Heart right ventricle (tissue), 16 donors: ENCODE measurements around the gene TIGD2. TPM values are rescaled to one million over a fixed set of nuclear protein-coding genes. Genes with fewer than 3 reads are reported as not detected.

Experiments used
- ATAC-seq, 8 donors: fragments of 200-7000 bp; cut with Tn5 transposase; one replicate each; pipeline ENCODE4 v1.9.1; 2020; ENCODE audit warnings: mild to moderate bottlenecking in 8 of 8, moderate library complexity in 8 of 8, moderate number of reproducible peaks in 1 of 8
- DNase-seq, 2 donors: peaks; one replicate each; pipeline ENCODE4 v3.0.0-alpha.2; 2020
- H3K27ac ChIP-seq, 10 donors: fragments of 200-600 bp; sonication (generic) in 2 of 10; one replicate each; pipeline versions ENCODE4 v1.5.0 to v1.8.0; 2020 to 2022; ENCODE audit warnings: mild to moderate bottlenecking in 3 of 10
- H3K27me3 ChIP-seq, 7 donors: fragments of 200-600 bp; one replicate each; pipeline ENCODE4 v1.8.0; 2021 to 2022; ENCODE audit warnings: mild to moderate bottlenecking in 2 of 7
- H3K36me3 ChIP-seq, 9 donors: fragments of 200-600 bp; sonication (generic) in 1 of 9; one replicate each; pipeline versions ENCODE4 v1.5.0 to v1.8.0; 2020 to 2022; ENCODE audit warnings: mild to moderate bottlenecking in 2 of 9
- H3K4me1 ChIP-seq, 9 donors: fragments of 200-600 bp; sonication (generic) in 1 of 9; one replicate each; pipeline versions ENCODE4 v1.5.0 to v1.8.0; 2020 to 2022; ENCODE audit warnings: mild to moderate bottlenecking in 4 of 9
- H3K4me3 ChIP-seq, 10 donors: fragments of 200-600 bp; sonication (generic) in 2 of 10; one replicate each; pipeline versions ENCODE4 v1.5.0 to v1.8.0; 2020 to 2022; ENCODE audit warnings: mild to moderate bottlenecking in 7 of 10, moderate library complexity in 2 of 10
- H3K9me3 ChIP-seq, 11 donors: fragments of 200-600 bp in 10 of 11; sonication (generic) in 2 of 11; one replicate each; pipeline versions ENCODE4 v1.5.0 to v1.8.0; 2013 to 2022; ENCODE audit warnings: mild to moderate bottlenecking in 2 of 11, control low read depth in 1 of 11, moderate library complexity in 1 of 11
- WGBS, 2 donors: extraction: QIAGEN DNeasy Blood & Tissue Kit; methylation state at CpG; one replicate each; pipeline ENCODE4 v1.1.7; 2013; ENCODE audit warnings: inconsistent platforms in 1 of 2; 5-methylcytosine and 5-hydroxymethylcytosine counted together
- intact Hi-C, 10 donors: fragments of 100-400 bp; cut with DNase I; formaldehyde crosslinking; loops; one replicate each; pipeline versions ENCODE4 v1.11.1 to v1.14.2; 2022
- polyA plus RNA-seq, 2 donors: library from polyadenylated mRNA; stranded (reverse); fragments of 200-250 nt; gene quantifications; one replicate each; pipeline ENCODE4 v1.2.3, GENCODE V29; 2013
- total RNA-seq, 10 donors: library from RNA; stranded (reverse); fragmentation: NEBNext Ultra II Directional in 3 of 10; extraction: Animal tissue kit (Norgen Biotek cat#: 25700) in 3 of 10; gene quantifications; one replicate each; pipeline versions ENCODE4 v1.2.1 to v1.2.4, GENCODE V29; 2021 to 2023
- TF ChIP-seq, protein P1 (sequence below), 9 donors: fragments of 200-600 bp; sonication (generic) in 2 of 9; IDR thresholded peaks; one replicate each; pipeline versions ENCODE4 v1.5.0 to v1.8.0; 2021 to 2022; ENCODE audit warnings: antibody characterized with exemption in 9 of 9, mild to moderate bottlenecking in 5 of 9, moderate library complexity in 1 of 9
- donor health status: Arrhythmogenic right ventricular cardiomyopathy.
- donor health status: ischemic (EF 13 %, LVEDD 7.1; RV severe dilation, severe dysfunction).
- donor health status: healthy with polysubstance abuse.
- donor health status: DM: no; HTN: yes; CAD: no.
- donor health status: DM: no; HTN: no; CAD: no.
- donor health status: ischemic (EF 25% LVEDD 6.9; RV normal size, moderate dysfunction).
- donor health status: ischemic (EF 25% LVEDD 5.7; RV mildly dilated, moderate dysfunction).
- donor health status: healthy.
- donor health status: DM: yes; HTN: yes; CAD: no.
- donor health status: Ischemic cardiomyopathy.
- donor health status: ischemic (EF 35%, LVEDD 5.7; RV mildly dilated, moderate dysfunction).
- donor health status: nonischemic (EF 11% LVEDD 7.7; RV severe dilation, severe dysfunction).
- donor health status: DM: yes; HTN: yes; CAD: no.
- donor health status: PGD.
- donor health status: ischemic (EF 29% LVEDD 5.4; RV normal size, mild dysfunction).
- donor health status: nonischemic (EF 23%, LVEDD 6.1; RV moderate dilation, normal function).

The TIGD2 gene
- total and polyA plus RNA-seq, 12 donors = 1.2 to 2.8 (median 1.9) TPM

DNA sequence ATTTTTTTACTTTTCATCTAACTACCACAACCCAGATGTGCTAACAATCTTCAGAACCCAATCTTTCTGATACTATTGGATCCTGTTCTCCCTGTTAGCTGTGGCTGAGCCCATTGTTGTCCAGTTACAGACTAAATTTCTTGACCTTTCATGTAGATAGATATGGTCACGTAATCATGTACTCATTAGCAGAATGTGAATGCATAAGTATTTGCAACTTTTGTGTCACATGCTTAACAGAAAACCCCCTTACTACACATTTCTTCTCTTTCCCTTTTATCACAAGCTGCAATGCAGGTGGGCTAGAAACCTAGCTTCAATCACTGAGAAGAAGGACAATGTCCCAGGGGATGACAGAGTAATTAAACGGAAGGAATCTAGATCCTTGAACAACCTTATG lies 41.3 kb upstream of the TIGD2 start:
- DNase-seq = no peak
- intact Hi-C loops = no loop called here
- whole genome bisulfite sequencing, 2 donors = 79 to 85% methylated on average over 2 of the region's 2 CpGs

DNA sequence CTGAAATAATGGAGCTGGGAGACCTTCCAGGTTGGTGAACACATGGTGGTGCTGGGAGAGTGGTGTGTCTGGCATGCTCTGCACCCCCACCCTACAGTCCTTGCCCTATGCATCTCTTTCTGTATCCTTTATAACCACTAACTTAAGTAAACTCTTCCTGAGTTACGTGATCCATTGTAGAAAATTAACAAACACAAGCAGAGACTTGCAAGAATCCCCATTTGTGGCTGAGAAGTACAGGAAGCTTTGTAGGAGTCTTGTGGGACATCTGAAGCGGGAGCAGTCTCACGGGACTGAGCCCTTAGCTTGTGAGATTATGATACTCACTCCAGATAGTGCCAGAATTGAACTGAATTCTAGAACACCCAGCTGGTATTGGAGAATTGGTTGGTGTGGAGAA lies 40.0 kb upstream of the TIGD2 start:
- WGBS, 2 donors = 79% methylated on average over 3 of the region's 3 CpGs

More for the DNA sequence above, 41.3 kb upstream of the TIGD2 start:
- H3K9me3 ChIP-seq = no peaks in the 10 kb centered on the region
- no peaks in the 10 kb centered on the region for H3K4me1 ChIP-seq
- no peak for ATAC-seq
- no peak overlapping the region for H3K4me3 ChIP-seq
- H3K36me3 ChIP-seq = no peaks in the 10 kb centered on the region
- no peaks in the 10 kb centered on the region for H3K27me3 ChIP-seq
- no peak overlapping the region for H3K27ac ChIP-seq
- TF ChIP-seq, protein P1, sequence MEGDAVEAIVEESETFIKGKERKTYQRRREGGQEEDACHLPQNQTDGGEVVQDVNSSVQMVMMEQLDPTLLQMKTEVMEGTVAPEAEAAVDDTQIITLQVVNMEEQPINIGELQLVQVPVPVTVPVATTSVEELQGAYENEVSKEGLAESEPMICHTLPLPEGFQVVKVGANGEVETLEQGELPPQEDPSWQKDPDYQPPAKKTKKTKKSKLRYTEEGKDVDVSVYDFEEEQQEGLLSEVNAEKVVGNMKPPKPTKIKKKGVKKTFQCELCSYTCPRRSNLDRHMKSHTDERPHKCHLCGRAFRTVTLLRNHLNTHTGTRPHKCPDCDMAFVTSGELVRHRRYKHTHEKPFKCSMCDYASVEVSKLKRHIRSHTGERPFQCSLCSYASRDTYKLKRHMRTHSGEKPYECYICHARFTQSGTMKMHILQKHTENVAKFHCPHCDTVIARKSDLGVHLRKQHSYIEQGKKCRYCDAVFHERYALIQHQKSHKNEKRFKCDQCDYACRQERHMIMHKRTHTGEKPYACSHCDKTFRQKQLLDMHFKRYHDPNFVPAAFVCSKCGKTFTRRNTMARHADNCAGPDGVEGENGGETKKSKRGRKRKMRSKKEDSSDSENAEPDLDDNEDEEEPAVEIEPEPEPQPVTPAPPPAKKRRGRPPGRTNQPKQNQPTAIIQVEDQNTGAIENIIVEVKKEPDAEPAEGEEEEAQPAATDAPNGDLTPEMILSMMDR (IDR thresholded peaks at IDR 0.05) = no peak

DNA sequence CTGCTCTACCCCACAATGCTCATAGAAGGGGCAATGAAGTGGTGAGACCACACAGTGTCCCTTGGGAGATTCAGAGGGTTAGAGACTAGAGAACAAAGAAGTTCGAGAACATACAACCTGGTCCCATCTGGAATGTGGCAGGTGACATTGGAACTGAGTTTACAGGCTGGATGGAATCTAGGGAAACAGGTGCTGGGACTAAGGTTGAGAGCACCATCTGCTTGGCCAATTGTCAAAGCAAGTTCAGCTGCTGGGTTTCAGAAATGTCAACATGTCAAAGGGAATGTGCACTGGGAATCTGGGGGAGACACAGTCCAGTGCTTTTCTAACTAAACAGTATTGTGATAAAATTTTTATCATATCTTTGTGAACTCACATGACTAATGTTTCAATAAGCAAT lies 38.4 kb upstream of the TIGD2 start:
- no peaks in the 10 kb centered on the region for H3K4me1 ChIP-seq
- WGBS, 2 donors = 91% methylated on average over 1 of the region's 1 CpG
- TF ChIP-seq, protein P1 (IDR thresholded peaks at IDR 0.05) = no peak
- H3K27me3 ChIP-seq = no peaks in the 10 kb centered on the region
- ATAC-seq (no peak), DNase-seq (no peak)
- intact Hi-C loops = no loop called here
- no peaks in the 10 kb centered on the region for H3K36me3 ChIP-seq
- H3K9me3 ChIP-seq = peaks cover 0 to 14% (median 5%) of the 10 kb centered on the region in 11 donors
- no peak overlapping the region for H3K27ac ChIP-seq
- H3K4me3 ChIP-seq = no peak overlapping the region

More for the DNA sequence above, 40.0 kb upstream of the TIGD2 start:
- ATAC-seq (no peak), DNase-seq (no peak)
- no peaks in the 10 kb centered on the region for H3K9me3 ChIP-seq
- H3K4me1 ChIP-seq = no peaks in the 10 kb centered on the region
- TF ChIP-seq, protein P1 (IDR thresholded peaks at IDR 0.05) = no peak
- H3K4me3 ChIP-seq = no peak overlapping the region
- no peak overlapping the region for H3K27ac ChIP-seq
- intact Hi-C loops = no loop called here
- H3K27me3 ChIP-seq = no peaks in the 10 kb centered on the region
- no peaks in the 10 kb centered on the region for H3K36me3 ChIP-seq

GRCh38 chr4:89077761-89078160 lies 33.6 kb upstream of the TIGD2 start:
- intact Hi-C loops = no loop called here
- H3K4me1 ChIP-seq = no peaks in the 10 kb centered on the region
- DNase-seq (no peak), ATAC-seq (no peak)
- no peak overlapping the region for H3K4me3 ChIP-seq
- no peak overlapping the region for H3K27ac ChIP-seq
- H3K9me3 ChIP-seq = peaks cover 0 to 48% (median 11%) of the 10 kb centered on the region in 11 donors
- TF ChIP-seq, protein P1 (IDR thresholded peaks at IDR 0.05) = no peak
- H3K36me3 ChIP-seq = no peaks in the 10 kb centered on the region
- no peaks in the 10 kb centered on the region for H3K27me3 ChIP-seq
